Measurements from ENCODE around the gene C19orf25.
"Not testable (repeated sequence)": the region's sequence is repeated elsewhere in the genome, so short reads cannot be mapped to it uniquely, and the experiment has no call there.

C19orf25 gene

DNA sequence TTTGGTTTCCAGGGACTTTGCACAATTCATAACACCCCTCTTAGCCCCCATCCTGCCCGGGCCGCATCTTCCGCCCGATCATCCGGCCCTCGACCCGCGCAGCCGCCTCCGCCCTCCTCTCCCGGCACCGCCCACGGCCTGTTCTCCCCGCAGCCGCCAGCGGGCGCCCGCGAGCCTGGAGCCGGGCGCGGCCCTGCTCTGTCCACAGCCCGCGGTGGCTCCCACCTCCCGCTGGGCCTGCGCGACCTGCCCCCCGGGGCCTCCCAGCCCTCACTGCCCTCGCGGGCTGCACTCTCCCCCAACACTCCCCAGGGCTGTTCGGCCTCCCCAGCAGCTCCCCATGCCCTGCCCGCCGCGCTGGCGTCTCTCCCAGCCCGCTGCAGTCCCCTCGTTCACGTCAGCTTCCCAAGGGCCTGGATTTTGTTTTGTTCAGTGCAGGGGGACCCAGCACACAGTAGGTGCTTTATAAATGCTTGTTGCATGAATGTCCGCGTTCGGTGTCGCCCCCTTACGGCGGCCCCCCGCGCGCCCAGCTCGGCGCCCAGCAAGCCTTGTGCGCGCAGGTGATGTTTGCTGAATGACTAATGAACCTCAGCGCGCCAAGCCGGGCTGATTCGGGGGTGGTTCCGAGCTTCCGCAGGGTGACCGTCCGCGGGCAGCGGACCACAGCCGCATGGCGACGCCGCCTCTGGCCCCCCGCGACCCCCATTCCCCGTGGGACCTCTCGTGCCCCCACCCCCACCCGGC lies 33.7 kb downstream of the C19orf25 start:
- DNase-seq, result peak; percentile 65
- H3K4me3 ChIP-seq (ENCODE audit: low read length), result no peak overlapping the region
- peaks cover 24% of the 10 kb centered on the region for H3K27me3 ChIP-seq (ENCODE audit: insufficient read depth, low read length, poor library complexity)
- peaks cover 9% of the 10 kb centered on the region for H3K79me1 ChIP-seq (ENCODE audit: low read length)
- H3K79me2 ChIP-seq (ENCODE audit: control insufficient read depth, insufficient read depth, low read length), result peaks cover 9% of the 10 kb centered on the region
- H3K4me2 ChIP-seq (ENCODE audit: low read length), result peak overlapping the region; percentile 61
- WGBS (ENCODE audit: extremely low coverage, insufficient coverage, low lambda C conversion rate), result no CpG with 5 or more reads among the region's 70 CpGs
- H3K18ac ChIP-seq (ENCODE audit: low read length), result no peak overlapping the region
- no peak overlapping the region for H4K8ac ChIP-seq (ENCODE audit: low read depth, low read length)
- H3K36me3 ChIP-seq (ENCODE audit: control insufficient read depth, insufficient read depth, low read length), result peaks cover 15% of the 10 kb centered on the region
- H2BK120ac ChIP-seq (ENCODE audit: low read depth, low read length), result no peak overlapping the region
- H3K9ac ChIP-seq (ENCODE audit: low read length), result peak overlapping the region; percentile 44
- no peak overlapping the region for H2BK5ac ChIP-seq (ENCODE audit: low read length)
- H2AK5ac ChIP-seq (ENCODE audit: low read length), result no peak overlapping the region
- no peak overlapping the region for H3K27ac ChIP-seq (ENCODE audit: low read depth, low read length)
- H3K56ac ChIP-seq (ENCODE audit: low read length), result peak overlapping the region; percentile 60
- H3K4me1 ChIP-seq (ENCODE audit: control insufficient read depth, low read depth, low read length), result no peaks in the 10 kb centered on the region
- no peak overlapping the region for H3K4ac ChIP-seq (ENCODE audit: low read depth, low read length)
- H4K5ac ChIP-seq (ENCODE audit: low read length), result no peak overlapping the region
- no peak overlapping the region for H3K23ac ChIP-seq (ENCODE audit: low read length)
- no peak overlapping the region for H2BK15ac ChIP-seq (replicated peaks; ENCODE audit: low read depth)

DNA sequence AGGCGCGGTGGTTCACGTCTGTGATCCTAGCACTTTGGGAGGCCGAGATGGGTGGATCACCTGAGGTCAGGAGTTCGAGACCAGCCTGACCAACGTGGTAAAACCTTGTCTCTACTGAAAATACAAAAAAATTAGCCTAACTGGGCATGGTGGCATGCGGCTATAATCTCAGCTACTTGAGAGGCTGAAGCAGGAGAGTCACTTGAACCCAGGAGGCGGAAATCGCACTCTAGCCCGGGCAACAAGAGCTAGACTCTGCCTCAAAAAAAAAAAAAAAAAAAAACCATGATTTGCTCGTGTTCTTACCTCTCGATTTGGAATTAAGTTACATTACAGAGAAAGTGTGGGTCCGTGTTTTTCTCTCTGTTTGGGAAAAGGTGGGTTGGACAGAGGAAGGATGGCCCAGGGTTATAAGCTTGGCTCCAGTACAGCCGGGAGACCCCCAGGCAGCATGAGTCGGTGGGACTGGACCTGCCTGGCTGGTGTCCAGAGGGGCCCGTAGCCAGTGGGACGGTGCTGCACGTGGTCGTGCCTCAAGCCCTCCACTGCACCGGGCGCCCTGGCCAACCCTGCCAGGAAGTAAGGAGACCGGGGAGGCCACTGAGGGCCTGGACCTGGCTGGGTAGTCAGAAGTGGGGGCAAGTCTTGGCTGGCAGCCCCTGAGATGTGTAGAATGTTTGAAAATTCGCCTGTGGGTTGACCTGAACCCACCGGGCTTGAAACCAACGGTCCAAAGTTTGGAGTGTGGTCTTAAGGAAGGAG lies 37.2 kb downstream of the C19orf25 start:
- H3K9ac ChIP-seq (ENCODE audit: low read length), result no peak overlapping the region
- WGBS (ENCODE audit: extremely low coverage, insufficient coverage, low lambda C conversion rate), result no CpG with 5 or more reads among the region's 25 CpGs
- H3K27ac ChIP-seq (ENCODE audit: low read depth, low read length), result no peak overlapping the region
- no peak overlapping the region for H4K8ac ChIP-seq (ENCODE audit: low read depth, low read length)
- H2AK5ac ChIP-seq (ENCODE audit: low read length), result no peak overlapping the region
- H3K79me2 ChIP-seq (ENCODE audit: control insufficient read depth, insufficient read depth, low read length), result peaks cover 29% of the 10 kb centered on the region
- H3K4me1 ChIP-seq (ENCODE audit: control insufficient read depth, low read depth, low read length), result no peaks in the 10 kb centered on the region
- peaks cover 4% of the 10 kb centered on the region for H3K27me3 ChIP-seq (ENCODE audit: insufficient read depth, low read length, poor library complexity)
- H3K36me3 ChIP-seq (ENCODE audit: control insufficient read depth, insufficient read depth, low read length), result peaks cover 20% of the 10 kb centered on the region
- H2BK15ac ChIP-seq (replicated peaks; ENCODE audit: low read depth), result no peak overlapping the region
- DNase-seq, result no peak
- no peak overlapping the region for H3K4me2 ChIP-seq (ENCODE audit: low read length)
- no peak overlapping the region for H3K23ac ChIP-seq (ENCODE audit: low read length)
- H3K4ac ChIP-seq (ENCODE audit: low read depth, low read length), result no peak overlapping the region
- H3K79me1 ChIP-seq (ENCODE audit: low read length), result peaks cover 13% of the 10 kb centered on the region
- H2BK5ac ChIP-seq (ENCODE audit: low read length), result no peak overlapping the region
- H2BK120ac ChIP-seq (ENCODE audit: low read depth, low read length), result no peak overlapping the region
- no peak overlapping the region for H4K5ac ChIP-seq (ENCODE audit: low read length)
- H3K56ac ChIP-seq (ENCODE audit: low read length), result no peak overlapping the region
- no peak overlapping the region for H3K18ac ChIP-seq (ENCODE audit: low read length)
- no peak overlapping the region for H3K4me3 ChIP-seq (ENCODE audit: low read length)

DNA sequence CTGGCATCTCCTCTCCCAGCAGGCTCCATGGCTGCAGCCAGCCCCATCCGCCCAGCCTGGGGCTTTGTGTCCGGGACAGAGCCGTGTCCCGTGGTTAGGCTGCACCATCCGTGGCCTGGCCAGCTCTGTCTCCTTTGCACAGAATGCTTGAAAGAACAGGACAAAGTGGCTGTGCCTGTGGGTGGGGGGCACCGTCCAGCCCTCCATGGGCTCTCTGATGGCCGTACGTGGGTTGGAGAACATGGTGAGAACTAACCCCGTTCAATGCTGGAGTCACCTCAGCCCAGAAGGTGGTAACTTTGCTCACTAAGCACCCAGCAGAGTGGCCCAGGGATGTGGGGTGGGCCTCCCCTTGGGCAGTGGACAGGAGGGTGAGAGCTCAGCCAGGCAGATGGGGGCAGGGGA lies 38.0 kb downstream of the C19orf25 start:
- no peaks in the 10 kb centered on the region for H3K27me3 ChIP-seq (ENCODE audit: insufficient read depth, low read length, poor library complexity)

DNA sequence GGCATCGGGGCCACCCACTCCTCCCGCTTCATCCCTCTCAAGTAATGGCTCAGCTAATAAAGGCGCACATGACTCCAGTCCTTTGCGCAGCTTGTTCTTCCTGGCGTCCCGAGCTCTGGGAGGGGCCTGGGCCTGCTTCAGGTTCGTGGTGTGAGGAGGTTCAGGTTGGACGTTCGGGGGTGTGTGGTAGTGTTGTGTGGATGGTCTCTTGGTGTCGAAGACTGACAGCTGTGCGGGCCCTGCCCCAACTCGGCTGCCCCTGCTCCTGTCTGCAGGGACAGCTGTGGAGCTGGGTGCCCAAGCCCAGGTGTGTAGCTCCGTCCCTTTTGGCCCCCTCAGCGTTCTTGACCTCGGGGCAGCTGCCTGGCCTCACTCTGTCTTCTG lies 38.6 kb downstream of the C19orf25 start:
- Histone ChIP-seq H3K4me1 (ENCODE audit: control insufficient read depth, low read depth, low read length) (no peaks in the 10 kb centered on the region), H4K8ac (ENCODE audit: low read depth, low read length) (no peak overlapping the region), H2BK5ac (ENCODE audit: low read length) (no peak overlapping the region), H3K9ac (ENCODE audit: low read length) (peak overlapping the region; percentile 2), H3K23ac (ENCODE audit: low read length) (no peak overlapping the region), H3K79me1 (ENCODE audit: low read length) (peaks cover 13% of the 10 kb centered on the region), H3K4ac (ENCODE audit: low read depth, low read length) (no peak overlapping the region), H3K18ac (ENCODE audit: low read length) (no peak overlapping the region), H3K27ac (ENCODE audit: low read depth, low read length) (no peak overlapping the region), H2BK15ac (replicated peaks; ENCODE audit: low read depth) (no peak overlapping the region), H3K27me3 (ENCODE audit: insufficient read depth, low read length, poor library complexity) (no peaks in the 10 kb centered on the region), H3K4me2 (ENCODE audit: low read length) (no peak overlapping the region), H3K56ac (ENCODE audit: low read length) (no peak overlapping the region), H3K4me3 (ENCODE audit: low read length) (no peak overlapping the region), H4K5ac (ENCODE audit: low read length) (no peak overlapping the region), H2AK5ac (ENCODE audit: low read length) (no peak overlapping the region), H3K79me2 (ENCODE audit: control insufficient read depth, insufficient read depth, low read length) (peaks cover 29% of the 10 kb centered on the region), H3K36me3 (ENCODE audit: control insufficient read depth, insufficient read depth, low read length) (peaks cover 20% of the 10 kb centered on the region), H2BK120ac (ENCODE audit: low read depth, low read length) (no peak overlapping the region)
- no CpG with 5 or more reads among the region's 15 CpGs for WGBS (ENCODE audit: extremely low coverage, insufficient coverage, low lambda C conversion rate)
- no peak for DNase-seq

More for the DNA sequence above, 38.0 kb downstream of the C19orf25 start:
- H4K5ac ChIP-seq (ENCODE audit: low read length), result no peak overlapping the region
- no peak overlapping the region for H4K8ac ChIP-seq (ENCODE audit: low read depth, low read length)
- peaks cover 29% of the 10 kb centered on the region for H3K79me2 ChIP-seq (ENCODE audit: control insufficient read depth, insufficient read depth, low read length)
- H3K4me1 ChIP-seq (ENCODE audit: control insufficient read depth, low read depth, low read length), result no peaks in the 10 kb centered on the region
- no peak overlapping the region for H3K4ac ChIP-seq (ENCODE audit: low read depth, low read length)
- no peak overlapping the region for H2BK120ac ChIP-seq (ENCODE audit: low read depth, low read length)
- H2BK15ac ChIP-seq (replicated peaks; ENCODE audit: low read depth), result no peak overlapping the region
- H3K56ac ChIP-seq (ENCODE audit: low read length), result no peak overlapping the region
- H3K4me3 ChIP-seq (ENCODE audit: low read length), result no peak overlapping the region
- peaks cover 13% of the 10 kb centered on the region for H3K79me1 ChIP-seq (ENCODE audit: low read length)
- H2AK5ac ChIP-seq (ENCODE audit: low read length), result no peak overlapping the region
- no peak overlapping the region for H3K27ac ChIP-seq (ENCODE audit: low read depth, low read length)
- peak overlapping the region; percentile 24 for H3K9ac ChIP-seq (ENCODE audit: low read length)
- H3K18ac ChIP-seq (ENCODE audit: low read length), result no peak overlapping the region
- no peak overlapping the region for H2BK5ac ChIP-seq (ENCODE audit: low read length)
- WGBS (ENCODE audit: extremely low coverage, insufficient coverage, low lambda C conversion rate), result no CpG with 5 or more reads among the region's 9 CpGs
- no peak for DNase-seq
- no peak overlapping the region for H3K23ac ChIP-seq (ENCODE audit: low read length)
- H3K36me3 ChIP-seq (ENCODE audit: control insufficient read depth, insufficient read depth, low read length), result peaks cover 20% of the 10 kb centered on the region
- H3K4me2 ChIP-seq (ENCODE audit: low read length), result no peak overlapping the region

DNA sequence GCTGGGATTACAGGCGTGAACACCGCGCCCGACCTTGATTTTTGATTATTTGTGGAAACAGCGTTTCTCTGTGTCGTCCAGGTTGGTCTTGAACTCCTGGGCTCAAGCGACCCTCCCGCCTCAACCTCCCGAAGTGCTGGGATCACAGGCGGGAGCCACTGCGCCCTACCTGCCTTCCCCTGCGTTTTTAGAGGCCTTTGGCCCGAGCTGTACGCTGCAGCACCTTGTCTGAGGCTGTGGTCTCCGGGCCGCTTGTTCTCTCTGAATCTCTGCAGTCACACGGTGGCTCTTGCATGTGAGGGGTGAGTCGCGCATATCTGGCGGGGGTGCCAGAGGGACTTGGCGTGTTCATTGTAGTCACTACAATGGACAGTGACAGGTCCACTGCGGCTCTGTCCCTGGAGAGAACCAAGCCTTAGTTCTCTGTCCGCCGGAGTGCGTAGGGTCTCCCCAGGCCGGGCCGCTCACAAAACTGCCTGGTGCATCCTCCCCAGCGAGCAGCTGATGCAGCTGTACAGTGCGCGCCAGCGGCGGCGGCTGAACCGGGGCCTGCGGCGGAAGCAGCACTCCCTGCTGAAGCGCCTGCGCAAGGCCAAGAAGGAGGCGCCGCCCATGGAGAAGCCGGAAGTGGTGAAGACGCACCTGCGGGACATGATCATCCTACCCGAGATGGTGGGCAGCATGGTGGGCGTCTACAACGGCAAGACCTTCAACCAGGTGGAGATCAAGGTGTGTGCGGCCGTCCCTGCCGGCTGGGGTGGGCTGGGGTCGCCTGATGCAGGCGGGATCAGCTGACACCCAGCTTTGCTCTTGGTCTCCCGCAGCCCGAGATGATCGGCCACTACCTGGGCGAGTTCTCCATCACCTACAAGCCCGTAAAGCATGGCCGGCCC lies 39.2 kb downstream of the C19orf25 start:
- H3K9ac ChIP-seq (ENCODE audit: low read length), result peak overlapping the region; percentile 98
- H3K4me1 ChIP-seq (ENCODE audit: control insufficient read depth, low read depth, low read length); H3K4ac ChIP-seq (ENCODE audit: low read depth, low read length); H2BK5ac ChIP-seq (ENCODE audit: low read length); H2AK5ac ChIP-seq (ENCODE audit: low read length); H2BK15ac ChIP-seq (replicated peaks; ENCODE audit: low read depth); DNase-seq; H3K27me3 ChIP-seq (ENCODE audit: insufficient read depth, low read length, poor library complexity); H3K18ac ChIP-seq (ENCODE audit: low read length); H4K5ac ChIP-seq (ENCODE audit: low read length); H4K8ac ChIP-seq (ENCODE audit: low read depth, low read length); H2BK120ac ChIP-seq (ENCODE audit: low read depth, low read length); H3K27ac ChIP-seq (ENCODE audit: low read depth, low read length): not testable (repeated sequence)
- H3K4me3 ChIP-seq (ENCODE audit: low read length), result peak overlapping the region; percentile 98
- peaks cover 20% of the 10 kb centered on the region for H3K36me3 ChIP-seq (ENCODE audit: control insufficient read depth, insufficient read depth, low read length)
- H3K56ac ChIP-seq (ENCODE audit: low read length), result peak overlapping the region; percentile 94
- H3K4me2 ChIP-seq (ENCODE audit: low read length), result peak overlapping the region; percentile 87
- H3K79me2 ChIP-seq (ENCODE audit: control insufficient read depth, insufficient read depth, low read length), result peaks cover 29% of the 10 kb centered on the region
- H3K23ac ChIP-seq (ENCODE audit: low read length), result peak overlapping the region; percentile 99
- peaks cover 13% of the 10 kb centered on the region for H3K79me1 ChIP-seq (ENCODE audit: low read length)
- WGBS (ENCODE audit: extremely low coverage, insufficient coverage, low lambda C conversion rate), result no CpG with 5 or more reads among the region's 57 CpGs

All from mesendoderm (in vitro differentiated cells).